Skin epidermis (tissue), 12 donors: Measurements from ENCODE around the gene LILRB5.
"Not testable (repeated sequence)": the region's sequence is repeated elsewhere in the genome, so short reads cannot be mapped to it uniquely, and the experiment has no call there.

Experiments
- H3K27ac ChIP-seq, 21 experiments: fragments of 200-600 bp; sonication (generic) in 11 of 21; one replicate each; pipeline ENCODE4 v1.5.0; 2020; ENCODE audit warnings: mild to moderate bottlenecking in 3 of 21, inconsistent platforms in 2 of 21, moderate library complexity in 2 of 21
- H3K4me3 ChIP-seq, 7 experiments: fragments of 200-600 bp; sonication (generic) in 2 of 7; one replicate each; pipeline ENCODE4 v1.5.0; 2020; ENCODE audit warnings: inconsistent platforms in 2 of 7, mild to moderate bottlenecking in 2 of 7, moderate library complexity in 1 of 7

Gene LILRB5

DNA sequence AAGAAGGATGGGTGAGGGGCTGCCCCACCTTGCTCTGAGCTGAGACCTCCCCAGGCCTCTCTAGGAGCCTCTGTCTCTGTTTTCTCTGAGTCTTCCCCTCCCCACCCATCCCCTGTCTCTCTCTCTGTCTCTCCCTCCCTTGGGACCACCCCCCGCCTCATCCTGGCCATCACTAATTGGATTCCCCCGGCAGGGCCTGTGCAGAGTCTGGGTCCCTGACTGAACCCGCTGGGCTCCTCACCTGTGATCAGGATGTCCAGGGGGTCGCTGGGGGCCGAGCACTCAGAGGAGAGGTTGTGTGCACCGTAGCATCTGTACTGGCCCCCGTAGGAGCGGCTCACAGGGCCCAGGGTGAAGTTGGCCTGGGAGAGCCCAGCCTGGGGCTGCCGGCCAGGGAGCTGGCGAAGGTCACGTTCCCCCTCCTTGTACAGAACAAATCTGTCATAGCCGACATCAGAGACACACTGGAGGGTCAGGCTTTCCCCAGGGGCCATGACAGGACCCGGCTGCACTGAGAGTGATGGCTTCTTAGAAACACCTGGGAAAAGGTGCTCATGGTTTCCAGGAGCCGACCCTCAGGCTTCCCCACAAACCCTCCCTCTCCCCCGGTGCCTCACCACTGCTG is 21.6 kb upstream of the LILRB5 start:
- H3K4me3 ChIP-seq = not testable (repeated sequence)

DNA sequence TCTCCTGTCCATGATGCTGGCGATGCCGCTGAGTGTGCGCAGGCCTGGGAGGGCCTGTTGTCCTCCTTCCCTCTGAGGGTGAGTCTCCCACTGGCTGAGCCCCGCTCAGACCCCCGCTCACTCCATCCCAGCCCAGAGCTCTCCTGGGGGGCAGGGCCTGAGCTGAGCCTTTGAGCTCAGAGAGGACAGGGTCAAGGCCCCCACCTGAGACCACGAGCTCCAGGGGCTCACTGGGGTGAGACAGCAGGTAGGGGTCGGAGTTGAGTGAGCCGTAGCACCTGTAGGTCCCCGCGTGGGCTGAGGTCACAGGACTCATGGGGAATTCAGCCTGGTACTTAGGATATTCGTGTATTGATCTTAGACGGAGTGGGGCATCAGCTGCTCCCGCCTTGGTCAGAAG is 21.0 kb upstream of the LILRB5 start:
- not testable (repeated sequence) for H3K4me3 ChIP-seq, H3K27ac ChIP-seq

More for the DNA sequence above, 21.6 kb upstream of the LILRB5 start:
- not testable (repeated sequence) for H3K27ac ChIP-seq

DNA sequence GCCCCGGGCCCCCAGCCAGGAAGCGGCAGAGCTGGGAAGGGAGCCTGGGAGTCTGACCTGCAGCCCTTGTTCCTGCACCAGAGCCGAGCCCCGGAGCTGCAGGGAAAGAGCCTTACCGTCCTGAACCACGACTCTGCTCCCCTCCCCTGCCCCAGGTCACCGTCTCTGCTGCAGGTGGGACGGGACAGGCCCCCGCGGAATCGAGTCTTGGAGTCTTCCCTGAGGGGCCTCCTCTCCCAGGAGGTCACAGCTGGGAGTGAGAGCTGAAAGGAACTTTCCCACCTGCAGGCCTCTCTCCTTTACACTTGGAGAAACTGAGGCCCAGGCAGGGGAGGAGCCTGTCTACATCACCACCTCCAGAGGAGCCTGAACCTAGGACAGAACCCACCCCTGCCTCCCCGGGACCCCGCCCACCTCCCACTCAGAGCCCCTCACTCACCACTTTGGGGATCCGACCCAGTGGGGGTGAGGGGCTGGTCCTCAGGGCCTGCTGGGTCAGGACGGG is 20.1 kb upstream of the LILRB5 start:
- H3K27ac ChIP-seq, H3K4me3 ChIP-seq: not testable (repeated sequence)

DNA sequence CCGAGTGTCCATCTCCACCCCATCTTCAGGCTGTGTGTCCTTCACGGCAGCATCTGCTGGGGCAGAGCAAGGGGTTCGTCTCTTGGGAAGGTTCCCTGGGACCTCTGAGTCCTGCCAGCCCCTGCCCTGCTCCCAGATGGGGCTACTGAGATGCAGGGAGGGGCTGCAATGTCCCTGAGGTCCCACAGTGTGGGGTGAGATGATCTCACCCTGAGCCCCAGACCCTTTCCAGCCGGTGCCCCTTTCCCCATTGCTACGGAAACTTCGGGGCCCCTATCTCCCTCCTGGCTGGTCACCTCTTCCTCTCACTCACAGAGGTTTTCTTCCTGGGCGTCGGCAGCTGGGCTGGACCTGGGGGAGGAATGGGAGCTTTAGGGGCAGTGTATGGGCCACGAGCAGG is 18.9 kb upstream of the LILRB5 start:
- Histone ChIP-seq H3K4me3 (no peak overlapping the region), H3K27ac (no peak overlapping the region)

DNA sequence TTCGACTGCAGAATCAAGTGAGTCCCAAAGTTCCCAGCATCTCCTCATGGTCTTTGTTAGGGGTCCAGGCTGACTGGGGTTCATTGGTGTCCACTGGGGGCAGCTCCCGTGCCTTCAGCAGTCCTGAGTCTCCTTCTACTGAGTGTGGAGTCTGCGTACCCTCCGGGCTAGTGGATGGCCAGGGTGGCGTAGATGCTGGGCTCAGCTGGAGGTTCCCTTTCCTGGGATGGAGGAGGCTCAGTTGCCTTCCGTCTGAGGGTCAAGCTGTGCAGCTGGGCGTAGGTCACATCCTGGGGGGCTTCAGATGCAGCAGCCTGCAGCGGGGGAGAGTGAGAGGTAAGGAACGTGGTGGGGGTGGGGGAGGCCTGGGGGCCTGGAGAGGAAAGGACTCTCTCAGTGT is 17.4 kb upstream of the LILRB5 start:
- H3K4me3 ChIP-seq, H3K27ac ChIP-seq: not testable (repeated sequence)

DNA sequence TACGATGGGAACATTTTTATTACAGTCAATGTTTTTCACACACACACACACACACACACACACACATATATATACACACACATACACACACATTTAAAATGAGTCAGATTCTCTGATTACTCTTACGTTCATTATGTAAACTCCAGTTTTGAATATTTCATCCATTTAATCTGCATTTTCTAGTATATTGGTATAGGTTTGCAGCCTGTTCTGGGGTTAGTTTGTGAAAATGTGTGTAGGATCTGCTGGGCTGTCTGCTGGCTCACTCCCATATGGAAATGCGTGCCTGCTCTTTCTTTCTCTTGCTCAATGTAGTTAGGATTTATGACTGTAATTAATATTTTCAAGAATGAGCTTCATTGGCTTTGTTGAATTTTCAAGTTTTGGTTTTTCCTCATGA is 16.7 kb upstream of the LILRB5 start:
- no peak overlapping the region for H3K27ac ChIP-seq
- H3K4me3 ChIP-seq = no peak overlapping the region

DNA sequence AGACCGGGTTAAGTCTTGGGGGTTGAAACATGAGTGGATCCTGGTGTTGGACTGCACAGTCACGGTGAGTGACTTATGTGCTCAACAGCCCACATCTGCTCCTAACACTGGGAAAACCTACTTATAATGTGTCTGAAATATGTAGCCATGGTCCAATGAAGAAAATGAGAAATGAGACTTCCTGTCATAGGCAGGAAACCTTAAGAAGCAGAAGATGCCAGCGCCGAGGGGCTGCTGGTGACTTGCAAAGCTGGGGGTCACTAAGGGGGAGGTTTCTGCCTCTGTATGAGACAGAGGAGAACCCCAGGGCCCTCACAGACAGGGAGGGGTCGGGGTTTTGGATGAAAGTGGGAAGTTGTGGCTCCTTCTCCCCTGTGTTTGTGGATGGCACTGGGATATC is 15.1 kb upstream of the LILRB5 start:
- not testable (repeated sequence) for H3K4me3 ChIP-seq
- peak overlapping the region in 1 of 21 experiments; percentile 10 for H3K27ac ChIP-seq

DNA sequence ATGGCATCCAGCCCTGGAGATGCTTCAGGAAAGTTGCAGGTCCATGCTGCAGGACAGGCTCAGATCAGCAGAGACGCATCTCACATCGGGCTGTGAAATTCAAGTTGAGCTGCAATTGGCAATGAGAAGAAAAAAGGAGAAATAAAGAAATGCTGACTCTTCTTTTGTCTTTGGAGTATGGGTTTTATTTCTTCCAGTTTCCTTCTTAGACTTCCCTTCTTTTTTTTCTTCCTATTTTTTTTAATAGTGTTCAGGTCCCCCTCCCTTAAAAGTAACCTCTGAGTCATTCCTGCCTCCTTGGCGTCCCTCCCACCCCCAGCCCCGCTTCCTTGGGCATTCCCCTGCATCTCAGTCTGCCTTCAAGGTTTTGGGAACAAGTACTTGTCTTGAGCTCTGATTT is 14.5 kb upstream of the LILRB5 start:
- H3K4me3 ChIP-seq = not testable (repeated sequence)
- peak overlapping the region in 1 of 21 experiments; percentile 10 for H3K27ac ChIP-seq

DNA sequence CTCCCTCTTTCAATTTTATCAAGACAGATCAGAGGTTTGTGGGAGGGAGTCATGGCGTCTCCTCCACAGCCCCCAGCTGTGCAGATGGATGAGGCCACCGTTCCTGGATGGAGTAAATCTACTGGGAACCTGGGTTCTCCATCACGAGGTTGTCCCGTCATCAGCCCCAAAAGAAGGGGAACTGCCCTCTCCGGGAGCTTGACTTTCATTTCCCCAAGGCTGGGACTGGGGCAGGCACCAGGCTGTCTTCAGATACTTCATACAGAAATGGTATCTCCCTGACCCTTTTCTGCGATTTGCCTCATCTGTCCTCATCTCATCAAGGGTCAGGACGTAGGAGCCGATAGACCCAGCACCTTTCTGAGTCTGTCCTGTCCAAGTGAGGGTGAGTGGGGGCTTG is 14.0 kb upstream of the LILRB5 start:
- H3K4me3 ChIP-seq = no peak overlapping the region
- H3K27ac ChIP-seq = no peak overlapping the region

DNA sequence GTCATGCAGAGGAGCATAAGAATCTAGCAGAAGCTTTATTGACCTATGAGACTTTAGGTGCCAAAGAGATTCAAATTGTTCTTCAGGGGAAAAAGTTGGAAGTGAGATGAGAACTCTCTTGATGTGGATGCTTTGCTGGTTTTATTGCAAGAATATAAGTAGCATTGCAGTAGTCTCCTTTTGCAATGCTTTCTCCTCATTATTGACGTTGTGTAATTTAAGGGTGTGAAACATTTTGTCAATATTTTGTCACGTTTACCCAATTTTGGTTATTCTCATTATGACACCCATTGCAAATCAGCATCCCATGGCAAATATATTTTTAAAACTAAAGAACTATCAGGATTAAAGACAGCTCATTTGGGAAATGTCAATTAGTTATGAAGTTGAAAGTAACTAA is 11.9 kb upstream of the LILRB5 start:
- Histone ChIP-seq H3K27ac (no peak overlapping the region), H3K4me3 (no peak overlapping the region)

DNA sequence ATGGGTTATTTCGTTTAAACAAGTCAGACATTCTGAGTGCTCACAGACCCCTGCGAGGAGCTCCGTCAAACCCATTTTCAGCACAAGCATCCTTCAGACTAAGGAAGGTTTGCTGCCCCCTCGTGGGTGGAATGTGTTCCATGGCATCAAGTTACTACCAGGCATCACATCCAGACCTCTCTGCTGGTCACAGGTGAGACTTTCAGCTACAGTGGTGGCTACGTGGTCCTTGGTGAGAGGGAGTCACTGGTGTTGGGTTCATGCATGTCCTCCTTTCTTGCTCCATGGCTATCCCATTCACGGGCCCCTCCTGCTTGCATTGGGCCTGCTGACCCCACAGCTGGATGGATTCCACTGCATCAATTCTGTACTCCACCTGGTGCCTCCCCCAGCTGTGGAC is 9.1 kb upstream of the LILRB5 start:
- H3K27ac ChIP-seq = no peak overlapping the region
- H3K4me3 ChIP-seq = no peak overlapping the region

DNA sequence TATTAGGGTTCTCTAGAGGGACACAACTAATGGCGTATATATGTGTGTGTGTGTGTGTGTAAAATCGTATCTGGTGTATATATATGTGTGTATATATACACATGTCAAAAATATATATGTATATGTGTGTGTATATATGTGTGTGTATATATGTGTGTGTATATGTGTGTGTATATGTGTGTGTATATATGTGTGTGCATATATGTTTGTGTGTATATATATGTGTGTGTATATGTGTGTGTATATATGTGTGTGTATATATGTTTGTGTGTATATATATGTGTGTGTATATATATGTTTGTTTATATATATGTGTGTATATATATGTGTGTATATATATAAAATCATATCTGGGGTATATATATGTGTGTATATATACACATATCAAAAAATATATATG is 5.4 kb upstream of the LILRB5 start:
- H3K27ac ChIP-seq = no peak overlapping the region
- no peak overlapping the region for H3K4me3 ChIP-seq

DNA sequence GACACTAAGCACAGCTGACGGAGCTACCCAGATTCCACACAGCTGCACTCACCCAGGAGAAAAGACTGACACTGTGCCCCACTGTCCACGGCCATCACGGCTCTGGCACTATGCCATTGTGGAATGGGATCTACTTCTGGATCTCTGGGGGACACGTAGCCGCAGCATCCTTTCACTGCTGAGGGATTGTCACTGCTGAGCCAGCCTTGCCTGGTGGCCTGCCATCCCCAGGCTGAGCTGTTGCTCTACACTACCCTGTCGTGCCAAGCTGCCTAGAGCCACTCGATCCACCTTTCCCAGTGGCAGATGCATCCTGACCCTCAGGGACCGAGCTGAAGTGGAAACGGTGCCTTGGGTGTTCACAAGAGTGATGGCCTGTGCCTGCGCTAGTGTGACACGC is 5.0 kb upstream of the LILRB5 start:
- Histone ChIP-seq H3K4me3 (no peak overlapping the region), H3K27ac (no peak overlapping the region)

DNA sequence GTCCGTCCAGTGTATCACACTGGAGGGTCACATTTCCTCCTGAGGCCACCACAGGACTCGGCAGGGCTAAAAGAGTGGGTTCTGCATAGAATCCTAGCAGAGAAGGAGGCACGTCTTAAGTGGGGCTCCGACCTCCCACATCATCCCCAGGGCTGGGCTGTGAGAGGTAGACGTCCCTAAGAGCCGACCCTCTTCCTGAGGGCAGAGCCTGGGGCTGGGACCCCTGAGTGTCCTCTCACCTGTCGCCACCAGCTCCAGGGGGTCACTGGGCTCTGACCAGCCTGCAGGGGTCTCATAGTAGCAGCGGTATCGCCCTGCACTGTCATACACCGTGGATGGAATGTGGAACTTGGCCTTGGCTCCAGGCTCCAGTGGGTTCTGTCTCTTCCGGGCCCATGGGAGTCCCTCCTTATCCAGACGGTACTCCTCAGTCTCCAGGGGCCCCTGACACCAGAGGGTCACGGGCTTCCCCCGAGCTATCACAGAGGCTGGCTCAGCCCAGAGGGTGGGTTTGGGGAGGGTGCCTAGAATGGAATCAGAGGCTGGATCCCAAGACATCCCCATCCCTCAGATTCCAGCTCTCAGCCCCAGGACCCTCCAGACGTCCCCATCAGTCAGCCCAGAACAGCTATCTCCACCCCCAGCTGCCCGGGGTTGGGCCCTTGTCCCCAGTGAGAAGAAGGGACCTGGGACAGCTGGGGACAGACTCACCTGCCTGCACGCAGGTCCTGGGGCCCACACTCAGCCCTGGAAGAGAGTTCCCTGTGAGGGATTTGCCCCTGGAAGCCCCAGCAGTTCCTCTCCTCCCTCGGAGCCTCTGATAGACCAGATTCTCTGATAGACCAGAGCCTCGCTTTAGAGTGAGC is 590 bp downstream of the LILRB5 start:
- Histone ChIP-seq H3K4me3 (no peak overlapping the region), H3K27ac (peak overlapping the region in 2 of 21 experiments; percentile 40 to 58)

DNA sequence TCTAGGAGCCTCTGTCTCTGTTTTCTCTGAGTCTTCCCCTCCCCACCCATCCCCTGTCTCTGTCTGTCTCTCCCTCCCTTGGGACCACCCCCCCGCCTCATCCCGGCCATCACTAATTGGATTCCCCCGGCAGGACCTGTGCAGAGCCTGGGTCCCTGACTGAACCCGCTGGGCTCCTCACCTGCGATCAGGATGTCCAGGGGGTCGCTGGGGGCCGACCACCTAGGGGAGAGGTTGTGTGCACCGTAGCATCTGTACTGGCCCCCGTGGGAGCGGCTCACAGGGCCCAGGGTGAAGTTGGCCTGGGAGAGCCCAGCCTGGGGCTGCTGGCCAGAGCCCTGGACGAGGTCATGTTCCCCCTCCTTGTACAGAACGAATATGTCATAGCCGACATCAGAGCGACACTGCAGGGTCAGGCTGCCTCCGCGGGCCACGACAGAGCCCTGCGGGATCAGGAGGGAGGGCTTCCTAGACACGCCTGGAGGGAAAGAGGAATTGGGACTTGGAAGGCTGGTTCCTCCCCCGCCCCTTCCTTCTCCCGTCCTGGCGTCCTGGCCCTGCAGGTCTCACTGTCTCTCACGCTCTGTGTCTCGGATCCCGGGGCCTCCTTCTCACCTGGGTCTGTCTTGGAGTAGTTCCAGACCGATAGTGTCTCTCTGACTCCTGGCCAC is 1.8 kb downstream of the LILRB5 start:
- Histone ChIP-seq H3K4me3 (no peak overlapping the region), H3K27ac (no peak overlapping the region)

DNA sequence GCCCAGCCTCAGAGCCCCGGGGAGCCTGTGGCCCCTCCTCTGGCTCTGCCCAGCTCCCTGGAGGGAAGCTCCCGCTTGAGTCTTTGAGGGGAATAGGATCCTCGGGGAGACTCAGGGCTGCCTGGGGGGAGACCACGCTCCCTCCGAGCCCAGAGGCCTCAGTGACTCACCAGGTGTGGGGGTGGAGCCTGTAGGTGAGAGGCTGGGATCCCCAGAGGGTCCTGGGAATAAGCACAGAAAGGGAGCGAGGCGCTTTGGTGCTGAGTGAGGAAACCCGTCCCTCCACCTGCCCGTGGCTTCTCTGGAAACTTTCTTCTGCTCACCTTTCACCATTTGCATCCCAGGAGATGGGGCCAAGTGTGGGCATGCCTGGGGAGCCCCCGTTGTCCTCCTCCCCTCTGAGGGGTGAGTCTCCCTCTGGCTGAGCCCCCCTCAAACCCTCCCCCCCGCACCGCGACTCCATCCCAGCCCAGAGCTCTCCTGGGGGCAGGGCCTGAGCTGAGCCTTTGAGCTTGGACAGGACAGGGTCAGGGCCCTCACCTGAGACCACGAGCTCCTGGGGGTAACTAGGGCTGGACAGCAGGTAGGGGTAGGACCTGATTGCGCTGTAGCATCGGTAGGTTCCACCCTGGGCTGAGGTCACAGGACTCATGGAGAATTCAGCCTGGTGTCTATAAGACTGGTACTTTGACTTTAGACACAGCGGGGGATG is 2.7 kb downstream of the LILRB5 start:
- H3K4me3 ChIP-seq = no peak overlapping the region
- H3K27ac ChIP-seq = no peak overlapping the region

DNA sequence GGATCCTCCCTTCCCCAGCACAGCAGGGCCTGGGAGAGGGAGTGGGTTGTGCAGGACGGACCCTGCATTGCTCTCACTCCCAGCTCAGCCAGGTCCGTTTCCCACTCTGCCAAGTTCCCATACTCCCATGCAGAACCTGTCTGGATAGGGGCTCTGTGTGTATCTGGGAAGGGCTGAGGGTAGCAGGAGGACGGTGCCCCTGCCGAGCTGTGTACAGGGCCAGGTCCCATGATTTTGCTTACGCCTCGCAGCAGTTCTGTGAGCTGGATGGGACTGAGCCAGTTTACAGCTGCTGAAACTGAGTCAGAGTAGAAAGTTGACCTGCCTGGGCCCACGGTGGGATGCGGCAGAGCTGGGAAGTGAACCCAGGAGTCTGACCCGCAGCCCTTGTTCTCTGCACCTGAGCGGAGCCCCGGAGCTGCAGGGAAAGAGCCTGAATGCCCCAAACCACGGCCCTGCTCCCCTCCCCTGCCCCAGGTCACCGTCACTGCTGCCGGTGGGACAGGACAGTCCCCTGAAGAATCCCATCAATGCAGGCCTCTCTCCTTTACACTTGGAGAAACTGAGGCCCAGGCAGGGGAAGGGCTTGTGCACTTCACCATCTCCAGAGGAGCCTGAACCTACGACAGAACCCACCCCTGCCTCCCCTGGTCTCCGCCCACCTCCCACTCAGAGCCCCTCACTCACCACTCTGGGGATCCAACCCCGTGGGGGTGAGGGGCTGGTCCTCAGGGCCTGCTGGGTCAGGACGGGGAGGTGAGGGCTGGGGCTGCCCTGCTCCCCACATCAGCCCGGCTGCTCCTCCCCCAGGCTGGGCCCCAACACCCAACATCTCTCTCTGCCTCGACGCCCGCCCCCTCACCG is 3.5 kb downstream of the LILRB5 start:
- Histone ChIP-seq H3K27ac (no peak overlapping the region), H3K4me3 (no peak overlapping the region)

DNA sequence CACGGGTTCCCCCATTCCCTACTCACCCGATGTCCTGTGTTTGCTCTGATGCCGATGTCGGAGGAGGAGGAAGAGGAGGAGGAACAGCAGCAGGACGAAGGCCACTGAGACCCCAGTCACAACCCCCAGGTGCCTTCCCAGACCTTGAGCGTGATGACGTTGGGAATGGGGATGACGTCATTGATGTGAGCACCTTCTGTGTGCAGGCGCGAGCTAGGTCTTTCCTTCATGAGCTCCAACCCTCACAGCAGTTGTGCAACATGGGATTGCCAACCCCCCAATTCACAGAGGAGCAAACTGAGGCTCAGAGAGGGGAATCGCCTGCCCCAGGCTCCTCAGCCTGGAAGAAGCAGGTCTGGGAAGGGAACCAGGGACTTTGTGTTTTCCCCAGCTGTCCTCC is 4.2 kb downstream of the LILRB5 start:
- no peak overlapping the region for H3K4me3 ChIP-seq
- H3K27ac ChIP-seq = no peak overlapping the region

DNA sequence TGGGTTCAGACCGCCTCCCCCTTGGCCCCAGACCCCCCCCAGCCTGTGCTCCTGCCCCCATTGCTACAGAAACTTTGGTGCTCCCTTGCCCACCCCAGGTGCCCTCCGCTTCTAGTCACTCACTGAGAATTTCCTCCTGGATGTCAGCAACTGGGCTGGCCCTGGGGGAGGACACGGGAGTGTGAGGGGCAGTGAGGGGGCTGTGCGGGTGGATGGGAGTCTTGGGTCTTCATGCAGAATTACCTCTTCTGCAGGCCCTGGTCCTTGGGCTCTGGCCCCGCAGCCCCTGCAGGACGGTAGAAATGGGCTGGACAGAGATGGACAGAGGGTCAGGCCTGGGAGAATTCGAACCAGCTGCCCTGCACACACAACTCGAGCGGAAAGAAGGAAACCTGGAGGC is 4.8 kb downstream of the LILRB5 start:
- H3K4me3 ChIP-seq = no peak overlapping the region
- H3K27ac ChIP-seq = no peak overlapping the region
